ENCODE results near the gene TGM2.

The TGM2 gene

DNA sequence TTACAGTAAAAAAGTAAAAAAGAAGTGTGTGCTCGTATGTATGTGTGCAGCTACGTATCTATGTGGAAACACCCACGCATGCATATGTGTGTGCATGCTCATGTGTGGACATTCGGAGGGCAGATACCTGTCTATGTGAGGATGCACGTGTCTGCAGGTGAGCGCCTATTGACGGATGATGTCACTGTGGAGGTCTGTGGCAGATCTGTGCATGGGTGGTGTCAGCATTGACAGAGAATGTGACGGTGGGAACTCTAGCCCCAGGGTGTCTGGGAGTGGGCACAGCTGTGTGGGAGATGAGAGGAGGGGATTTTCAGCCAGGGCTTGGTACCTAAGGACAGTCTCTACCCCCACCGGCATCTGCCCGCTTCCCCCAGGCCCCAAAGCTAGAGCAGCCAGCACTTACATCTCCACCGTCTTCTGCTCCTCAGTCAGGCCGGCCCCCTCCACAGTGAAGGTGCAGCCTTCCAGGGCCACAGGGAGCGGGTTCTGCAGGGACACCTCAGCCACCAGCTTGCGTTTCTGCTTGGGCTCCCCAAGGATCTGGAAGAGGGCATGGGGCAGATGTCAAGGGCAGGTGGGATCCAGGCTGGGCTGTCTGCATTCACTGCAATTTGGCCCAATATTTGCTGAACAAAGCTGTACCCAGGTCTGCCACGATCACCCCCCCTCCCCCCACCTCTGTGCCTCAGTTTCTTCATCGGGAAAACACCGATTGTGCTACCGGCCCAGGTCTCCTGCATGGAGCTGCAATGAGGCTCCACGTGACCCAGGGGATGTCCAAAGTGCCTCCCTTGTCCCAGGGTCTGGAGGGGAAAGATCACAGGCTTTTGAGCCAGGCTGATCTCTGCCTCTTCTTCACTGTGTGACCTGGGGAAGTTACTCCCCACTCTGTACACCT, 34.1 kb downstream of the TGM2 start:
- FAIRE-seq, result no peak

- no peak for FAIRE-seq
Measured at GRCh38 chr20:38129893-38130609, 35.0 kb downstream of the TGM2 start.

GRCh38 chr20:38129248-38129865, 35.7 kb downstream of the TGM2 start:
- FAIRE-seq, result no peak

- no peak for FAIRE-seq
Measured at GRCh38 chr20:38128691-38129090, 36.4 kb downstream of the TGM2 start.

- FAIRE-seq, result no peak
Measured at GRCh38 chr20:38127920-38128528, 37.0 kb downstream of the TGM2 start.

DNA sequence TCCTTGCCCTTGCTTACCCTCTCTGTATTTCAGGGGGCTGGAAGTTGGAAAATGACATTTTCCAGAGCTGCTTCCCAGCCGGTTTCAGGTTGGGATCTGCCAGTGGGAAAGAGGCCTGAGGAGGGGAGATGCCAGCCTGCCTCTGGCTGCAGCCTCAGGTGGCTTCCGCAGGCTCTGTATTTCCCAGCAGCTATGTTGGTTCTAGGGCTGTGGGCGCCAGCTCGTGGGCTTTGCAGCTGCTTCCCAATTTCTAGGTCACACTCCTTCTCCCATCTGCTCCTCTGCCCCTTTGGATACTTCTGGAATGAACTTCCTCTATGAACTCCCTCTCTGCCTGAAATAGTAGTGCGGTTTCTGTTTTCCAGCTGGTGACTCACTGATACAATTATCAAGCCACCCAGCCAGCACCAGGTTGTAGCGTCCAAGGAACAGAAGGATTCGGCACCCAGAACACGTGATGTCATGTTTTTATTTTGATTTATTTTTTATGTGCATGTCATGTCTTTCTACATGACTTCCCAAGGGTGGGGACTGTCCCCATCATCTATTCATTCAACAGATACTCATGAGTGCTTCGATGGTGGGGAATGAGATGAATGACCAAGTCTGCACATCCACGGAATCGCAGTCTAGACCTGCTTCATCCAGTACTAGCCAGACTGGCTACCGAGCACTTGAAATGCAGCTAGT, 38.0 kb downstream of the TGM2 start:
- no peak for FAIRE-seq

DNA sequence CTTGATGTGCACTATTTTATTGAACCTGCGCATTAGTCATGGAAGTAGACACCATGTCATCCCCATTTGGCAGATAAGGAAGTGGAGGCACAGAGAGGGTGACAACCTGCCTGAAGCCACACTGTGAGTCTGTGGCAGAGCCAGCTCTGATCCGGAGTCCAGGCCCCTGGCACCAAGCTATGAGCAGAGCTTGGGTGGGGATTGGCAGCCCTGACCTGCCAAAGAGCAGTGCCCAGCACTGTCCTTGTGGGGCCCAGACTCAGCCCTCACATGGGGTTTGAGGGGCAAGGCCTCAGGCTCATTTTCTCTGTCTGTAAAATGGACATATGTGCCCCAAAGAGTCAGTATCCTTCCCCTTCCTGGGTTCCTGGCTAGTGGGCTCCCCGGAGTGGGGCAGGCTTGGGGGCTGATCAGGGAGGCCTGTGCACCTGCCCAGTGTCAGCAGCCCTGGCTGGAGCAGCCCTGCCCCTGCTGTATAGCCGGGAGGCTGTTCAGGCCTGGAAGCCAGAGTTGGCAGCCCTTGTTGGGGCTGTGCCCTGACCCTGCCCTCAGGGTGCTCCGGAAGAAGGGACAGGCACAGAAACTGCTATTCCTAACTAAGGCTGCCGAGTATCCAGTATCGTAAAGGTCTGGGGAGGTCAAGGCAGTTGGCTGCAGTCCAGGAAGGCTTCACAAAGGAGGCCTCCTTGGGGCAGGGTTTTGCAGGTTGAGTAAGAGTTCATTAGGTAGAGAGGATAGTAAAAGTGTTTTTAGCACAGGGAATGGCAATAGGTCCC, 38.7 kb downstream of the TGM2 start:
- no peak for FAIRE-seq

DNA sequence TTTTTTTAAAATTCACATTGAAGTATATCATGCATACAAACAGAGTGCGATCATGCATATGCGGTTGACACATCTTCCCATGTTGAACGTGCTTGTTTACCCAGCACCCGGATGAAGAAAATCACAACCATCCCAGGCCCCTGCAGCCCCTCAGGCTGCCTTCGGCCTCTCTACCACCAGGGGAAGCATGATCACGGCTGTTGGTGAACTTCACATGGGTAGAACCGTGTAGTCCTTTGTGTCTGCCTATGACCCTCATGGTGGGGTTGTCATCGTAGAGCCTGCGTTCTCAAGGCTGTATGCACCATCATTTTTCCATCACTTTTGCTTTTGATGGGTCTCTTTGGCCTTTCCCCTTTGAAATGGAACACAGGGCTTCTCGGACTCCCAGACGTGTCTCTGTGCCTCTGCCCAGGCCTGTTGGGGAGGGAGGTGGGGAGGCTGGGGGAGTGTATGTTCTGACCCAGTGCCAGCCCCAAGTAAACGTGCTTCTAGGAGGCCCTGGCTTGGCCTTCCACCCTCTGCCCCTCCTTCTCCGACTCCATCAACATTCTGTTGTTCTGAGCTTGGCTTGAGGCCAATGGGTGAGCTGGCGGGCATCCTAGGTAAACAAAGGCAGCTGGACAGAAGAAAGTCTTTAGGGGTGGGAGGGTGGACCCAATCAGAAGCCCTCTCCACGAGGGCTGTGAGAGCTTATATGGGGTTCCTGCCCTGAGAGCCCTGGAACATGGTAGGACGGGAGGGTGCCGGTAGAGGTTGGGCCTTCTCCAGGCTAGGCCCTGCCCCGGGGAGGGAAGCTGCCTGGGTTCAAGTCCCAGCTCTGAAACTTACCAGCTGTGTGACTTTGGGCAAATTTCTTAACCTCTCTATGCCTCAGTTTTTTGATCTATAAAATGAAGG, 39.7 kb downstream of the TGM2 start:
- no peak for FAIRE-seq

GRCh38 chr20:38123021-38123587, 42.0 kb downstream of the TGM2 start:
- no peak for FAIRE-seq

GRCh38 chr20:38121741-38122140, 43.3 kb downstream of the TGM2 start:
- no peak for FAIRE-seq

- no peak for FAIRE-seq
Measured at GRCh38 chr20:38120625-38120988, 44.5 kb downstream of the TGM2 start.

GRCh38 chr20:38119446-38119845, 45.6 kb downstream of the TGM2 start:
- FAIRE-seq, result peak; percentile 57

DNA sequence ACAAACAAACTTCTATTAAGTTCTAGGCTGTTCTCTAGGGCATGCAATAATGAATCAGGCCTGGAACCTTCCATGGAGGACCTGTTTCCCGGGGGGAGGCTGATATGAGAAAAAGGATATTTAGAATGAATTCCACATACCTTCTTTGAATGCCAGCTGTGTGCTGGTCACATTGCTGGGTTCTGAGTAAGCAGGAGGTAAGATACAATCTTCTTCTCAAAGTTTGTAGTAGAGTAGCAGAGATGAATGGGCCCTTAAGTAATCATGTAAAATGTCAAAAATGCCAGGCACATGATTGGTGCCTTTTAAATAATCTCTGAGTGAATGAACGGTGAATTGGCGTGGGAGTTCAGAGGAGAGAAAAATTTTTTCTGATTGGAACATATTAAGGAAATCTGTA, 47.4 kb downstream of the TGM2 start:
- no peak for FAIRE-seq

GRCh38 chr20:38117205-38117604, 47.9 kb downstream of the TGM2 start:
- no peak for FAIRE-seq

- FAIRE-seq, result no peak
Measured at GRCh38 chr20:38116409-38117165, 48.5 kb downstream of the TGM2 start.

DNA sequence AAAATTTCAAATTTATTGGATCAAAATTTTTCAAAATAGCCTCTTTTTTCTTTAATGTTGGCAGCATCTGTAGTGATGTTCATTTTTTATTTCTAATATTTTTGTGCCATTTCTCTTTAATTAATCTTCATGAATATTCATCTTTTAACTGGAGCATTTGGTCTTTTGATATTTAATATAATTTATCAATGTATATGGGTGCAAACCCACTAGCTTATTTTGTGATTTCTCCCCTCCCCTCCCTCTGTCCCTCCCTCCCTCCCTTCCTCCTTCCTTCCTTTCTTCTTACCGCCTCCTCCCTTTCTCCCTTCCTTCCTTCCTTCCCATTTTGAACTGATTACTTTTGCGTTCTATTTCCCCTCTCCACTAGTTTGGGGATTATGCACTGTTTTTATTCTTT, 49.2 kb downstream of the TGM2 start:
- FAIRE-seq, result no peak

DNA sequence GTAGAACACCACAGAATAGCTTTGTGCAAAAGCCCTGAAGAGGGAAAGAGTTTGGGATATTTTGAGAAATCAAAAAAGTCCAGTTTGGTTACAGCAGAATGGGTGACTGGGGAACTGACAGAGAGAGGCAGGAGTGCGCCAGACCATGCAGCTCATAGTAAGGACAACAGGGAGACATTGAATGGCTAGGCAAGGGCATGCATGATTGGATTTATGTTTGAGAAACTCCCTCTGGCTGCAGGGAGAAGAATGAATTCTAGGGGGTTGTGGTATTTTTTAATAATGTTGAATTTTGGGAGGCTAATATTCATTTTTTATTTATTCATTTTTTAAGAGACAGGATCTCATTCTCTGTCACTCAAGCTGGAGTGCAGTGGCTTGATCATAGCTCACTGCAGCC, 49.9 kb downstream of the TGM2 start:
- FAIRE-seq, result no peak

DNA sequence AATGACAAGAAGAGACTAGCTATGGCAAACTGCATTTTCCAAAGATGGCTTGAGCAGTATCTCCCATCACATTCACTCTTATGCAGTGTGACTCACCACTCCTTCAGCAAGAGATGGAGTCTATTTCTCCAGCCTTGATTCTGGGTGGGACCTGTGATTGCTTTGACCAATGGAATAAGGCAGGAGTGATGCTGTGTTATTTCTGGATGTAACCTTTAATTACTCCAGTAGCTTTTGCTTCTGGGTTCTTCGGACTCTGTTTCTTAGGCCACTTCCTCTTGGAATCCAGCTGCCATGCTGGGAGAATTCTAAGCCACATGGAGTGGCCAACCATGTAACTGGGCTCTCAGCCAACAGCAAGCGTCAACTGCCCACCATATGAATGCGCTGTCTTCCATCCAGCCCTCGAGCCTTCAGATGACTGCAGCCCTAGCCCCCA, 50.7 kb downstream of the TGM2 start:
- no peak for FAIRE-seq
